ENCODE results near the gene GRIK3. TPM values are rescaled to one million over a fixed set of nuclear protein-coding genes. Genes with fewer than 3 reads are reported as not detected.

GRIK3 gene
- total RNA-seq, 1 donor from 2014 or later, result 0.27 TPM

DNA sequence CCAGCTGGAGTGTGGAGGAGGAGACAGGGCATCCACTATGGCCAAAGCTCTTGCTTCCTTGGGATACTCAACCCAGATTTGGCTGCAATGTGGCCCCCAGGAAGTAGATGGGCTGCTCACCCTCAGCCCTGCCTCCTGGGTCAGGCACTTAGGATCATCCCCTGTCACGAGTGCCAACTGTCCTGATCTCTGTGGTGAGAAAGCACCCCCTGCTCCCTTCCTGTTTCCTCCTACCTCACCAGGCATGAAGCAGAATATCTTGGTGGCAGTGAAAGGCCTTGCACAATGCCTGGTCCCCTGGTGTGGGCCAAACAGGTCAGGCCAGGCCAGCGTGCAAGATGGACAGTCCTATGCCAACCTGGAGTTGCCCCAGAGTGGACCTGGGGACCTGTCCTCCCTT, 211.7 kb downstream of the GRIK3 start:
- Histone ChIP-seq H3K4me1 (no peaks in the 10 kb centered on the region), H3K27ac (no peak overlapping the region), H3K27me3 (ENCODE audit: low read depth) (peaks cover 4% of the 10 kb centered on the region)

GRCh38 chr1:36821386-36821785, 212.9 kb downstream of the GRIK3 start:
- no peak overlapping the region for H3K27ac ChIP-seq
- DNase-seq (no peak), ATAC-seq (no peak)
- no peaks in the 10 kb centered on the region for H3K9me3 ChIP-seq
- H3K4me1 ChIP-seq, result no peaks in the 10 kb centered on the region
- TF ChIP-seq, protein P1, sequence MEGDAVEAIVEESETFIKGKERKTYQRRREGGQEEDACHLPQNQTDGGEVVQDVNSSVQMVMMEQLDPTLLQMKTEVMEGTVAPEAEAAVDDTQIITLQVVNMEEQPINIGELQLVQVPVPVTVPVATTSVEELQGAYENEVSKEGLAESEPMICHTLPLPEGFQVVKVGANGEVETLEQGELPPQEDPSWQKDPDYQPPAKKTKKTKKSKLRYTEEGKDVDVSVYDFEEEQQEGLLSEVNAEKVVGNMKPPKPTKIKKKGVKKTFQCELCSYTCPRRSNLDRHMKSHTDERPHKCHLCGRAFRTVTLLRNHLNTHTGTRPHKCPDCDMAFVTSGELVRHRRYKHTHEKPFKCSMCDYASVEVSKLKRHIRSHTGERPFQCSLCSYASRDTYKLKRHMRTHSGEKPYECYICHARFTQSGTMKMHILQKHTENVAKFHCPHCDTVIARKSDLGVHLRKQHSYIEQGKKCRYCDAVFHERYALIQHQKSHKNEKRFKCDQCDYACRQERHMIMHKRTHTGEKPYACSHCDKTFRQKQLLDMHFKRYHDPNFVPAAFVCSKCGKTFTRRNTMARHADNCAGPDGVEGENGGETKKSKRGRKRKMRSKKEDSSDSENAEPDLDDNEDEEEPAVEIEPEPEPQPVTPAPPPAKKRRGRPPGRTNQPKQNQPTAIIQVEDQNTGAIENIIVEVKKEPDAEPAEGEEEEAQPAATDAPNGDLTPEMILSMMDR (IDR thresholded peaks at IDR 0.05), result no peak
- no peaks in the 10 kb centered on the region for H3K36me3 ChIP-seq
- H3K27me3 ChIP-seq (ENCODE audit: low read depth), result peaks cover 4% of the 10 kb centered on the region
- intact Hi-C loops (cut with DNase I), result no loop called here
- H3K4me3 ChIP-seq, result no peak overlapping the region

More for the DNA sequence above, 211.7 kb downstream of the GRIK3 start:
- Histone ChIP-seq H3K36me3 (no peaks in the 10 kb centered on the region), H3K4me3 (no peak overlapping the region), H3K9me3 (no peaks in the 10 kb centered on the region)
- intact Hi-C loops (cut with DNase I), result no loop called here
- no peak for DNase-seq
- ATAC-seq, result no peak
- TF ChIP-seq, protein P1 (IDR thresholded peaks at IDR 0.05), result no peak

GRCh38 chr1:36818771-36819170, 215.5 kb downstream of the GRIK3 start:
- H3K27me3 ChIP-seq (ENCODE audit: low read depth), result peaks cover 8% of the 10 kb centered on the region
- no peak for ATAC-seq

GRCh38 chr1:36816348-36816747, 218.0 kb downstream of the GRIK3 start:
- Histone ChIP-seq H3K36me3 (no peaks in the 10 kb centered on the region), H3K9me3 (no peaks in the 10 kb centered on the region), H3K27ac (no peak overlapping the region), H3K4me1 (no peaks in the 10 kb centered on the region), H3K4me3 (no peak overlapping the region), H3K27me3 (ENCODE audit: low read depth) (peaks cover 10% of the 10 kb centered on the region)
- intact Hi-C loops (cut with DNase I), result no loop called here
- TF ChIP-seq, protein P1 (IDR thresholded peaks at IDR 0.05), result no peak
- DNase-seq (no peak), ATAC-seq (no peak)

More at GRCh38 chr1:36818771-36819170, 215.5 kb downstream of the GRIK3 start:
- H3K4me3 ChIP-seq, result no peak overlapping the region
- H3K27ac ChIP-seq, result no peak overlapping the region
- DNase-seq, result no peak
- no peaks in the 10 kb centered on the region for H3K4me1 ChIP-seq
- H3K36me3 ChIP-seq, result no peaks in the 10 kb centered on the region
- TF ChIP-seq, protein P1 (IDR thresholded peaks at IDR 0.05), result no peak
- H3K9me3 ChIP-seq, result no peaks in the 10 kb centered on the region
- intact Hi-C loops (cut with DNase I), result no loop called here

DNA sequence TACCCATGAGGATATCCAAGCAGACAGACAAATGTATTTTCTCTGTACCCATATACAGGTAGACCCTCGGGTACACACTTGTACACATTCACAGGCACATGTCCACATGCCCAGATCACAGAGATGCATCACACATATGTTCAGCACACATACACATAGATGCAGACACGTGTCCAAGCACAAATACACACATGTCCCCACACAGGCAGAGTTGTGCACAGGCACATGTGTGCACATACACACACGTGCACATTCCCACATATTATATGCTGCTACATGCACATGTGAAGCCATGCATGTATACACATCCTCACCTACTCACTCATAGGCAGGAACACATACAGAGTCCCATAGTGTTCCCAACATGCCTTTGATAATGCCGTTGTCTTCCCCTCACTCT, 219.5 kb downstream of the GRIK3 start:
- ATAC-seq, result no peak
- TF ChIP-seq, protein P1 (IDR thresholded peaks at IDR 0.05), result no peak

GRCh38 chr1:36814083-36814482, 220.2 kb downstream of the GRIK3 start:
- Histone ChIP-seq H3K9me3 (no peaks in the 10 kb centered on the region), H3K27me3 (ENCODE audit: low read depth) (peaks cover 10% of the 10 kb centered on the region), H3K4me1 (no peaks in the 10 kb centered on the region), H3K36me3 (no peaks in the 10 kb centered on the region), H3K4me3 (no peak overlapping the region), H3K27ac (no peak overlapping the region)
- DNase-seq (no peak), ATAC-seq (no peak)
- intact Hi-C loops (cut with DNase I), result no loop called here
- TF ChIP-seq, protein P1 (IDR thresholded peaks at IDR 0.05), result no peak

More for the DNA sequence above, 219.5 kb downstream of the GRIK3 start:
- H3K27me3 ChIP-seq (ENCODE audit: low read depth), result peaks cover 10% of the 10 kb centered on the region
- H3K27ac ChIP-seq, result no peak overlapping the region
- no peaks in the 10 kb centered on the region for H3K9me3 ChIP-seq
- no peaks in the 10 kb centered on the region for H3K4me1 ChIP-seq
- H3K4me3 ChIP-seq, result no peak overlapping the region
- no peaks in the 10 kb centered on the region for H3K36me3 ChIP-seq
- intact Hi-C loops (cut with DNase I), result no loop called here
- no peak for DNase-seq

Data from lower lobe of right lung (tissue), 2 donors.